HL-60 (cell line): ENCODE measurements around the gene KCNG3.

Source experiments
- CTCF ChIP-seq: IDR thresholded peaks from one replicate; pipeline ENCODE4 v1.5.1; 2011; ENCODE audit warnings: low read length, control low read depth, inconsistent platforms; ENCODE audit not compliant: insufficient read depth
- POLR2AphosphoS5 ChIP-seq: IDR thresholded peaks from 2 replicates; pipeline ENCODE4 v1.6.1; 2012; ENCODE audit warnings: low read depth
- REST ChIP-seq: IDR thresholded peaks from 2 replicates; pipeline ENCODE4 v1.6.1; 2012; ENCODE audit warnings: low read depth; ENCODE audit not compliant: insufficient replicate concordance

GRCh38 chr2:42408009-42408408 is 85.8 kb downstream of the KCNG3 start:
- TF ChIP-seq CTCF (no peak), REST (no peak), POLR2AphosphoS5 (no peak)
